ENCODE results near the gene ARHGAP20. TPM values are rescaled to one million over a fixed set of nuclear protein-coding genes. Genes with fewer than 3 reads are reported as not detected.

Gene ARHGAP20
- total and polyA plus RNA-seq, 9 of the 15 experiments (the other 6 are each of a cell fraction or from before 2014, with no cell fraction given) = 0.07 TPM; not detected in 8

DNA sequence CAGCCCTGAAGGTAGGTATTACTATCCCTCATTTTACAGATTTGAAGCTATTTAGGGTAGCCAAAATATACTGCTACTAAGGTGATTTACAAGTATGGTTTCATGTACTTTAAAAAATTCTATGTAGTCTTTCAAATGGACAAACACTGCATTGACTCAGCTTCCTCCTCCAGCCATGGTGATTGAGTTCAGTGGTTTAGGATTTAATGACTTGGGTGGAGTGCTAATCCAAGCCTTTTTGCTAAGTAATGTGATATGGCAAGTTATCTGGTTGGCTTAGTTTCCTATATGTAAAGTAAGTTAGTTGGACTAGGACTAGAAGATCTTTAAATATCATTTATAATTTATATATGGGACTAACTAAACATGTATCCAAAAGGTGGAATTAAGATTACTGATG, 77.9 kb downstream of the ARHGAP20 start:
- in situ Hi-C loops (cut with MboI) = no loop called here
- Histone ChIP-seq H3K36me3 (ENCODE audit: control insufficient read depth, insufficient read depth, low read length) (no peaks in the 10 kb centered on the region), H3K4me3 (no peak overlapping the region), H3K79me2 (ENCODE audit: control insufficient read depth, insufficient read depth, low read length) (no peaks in the 10 kb centered on the region), H3K9me1 (ENCODE audit: control insufficient read depth, insufficient read depth, low read length) (no peaks in the 10 kb centered on the region), H3K27ac (ENCODE audit: extremely low read depth, low read depth, low read length) (no peak overlapping the region), H3K4me1 (replicated peaks in 1 of 2; ENCODE audit: control insufficient read depth in 2 of 2, insufficient read depth in 2 of 2, low read length in 2 of 2) (no peaks in the 10 kb centered on the region), H3K9ac (ENCODE audit: insufficient read depth in 1 of 2, low read depth in 2 of 2, low read length in 2 of 2) (no peak overlapping the region), H3K9me3 (replicated peaks; ENCODE audit: control insufficient read depth, insufficient read depth, low read depth, low read length) (no peaks in the 10 kb centered on the region; the same call in 1 of the 2 replicates), H3K4me2 (ENCODE audit: insufficient read depth, low read length) (no peak overlapping the region), H4K20me1 (replicated peaks; ENCODE audit: control insufficient read depth, insufficient read depth, low read length) (no peaks in the 10 kb centered on the region), H3K27me3 (ENCODE audit: control insufficient read depth in 2 of 2, insufficient read depth in 2 of 2, low read length in 2 of 2) (no peaks in the 10 kb centered on the region), H2AFZ (ENCODE audit: low read depth, low read length) (no peak overlapping the region)
- FAIRE-seq (no peak), ATAC-seq (no peak), DNase-seq (ENCODE audit: extremely low read depth in 1 of 4, low spot score in 3 of 4) (no peak)
- ChIA-PET POLR2A (no interaction called here), CTCF (ENCODE audit: low intra/inter-chr PET ratio) (no interaction called here)
- no TSS peak for BruUV-seq (replicated peaks)
- intact Hi-C loops (cut with micrococcal nuclease) = no loop called here
- TF ChIP-seq SMARCE1 (IDR thresholded peaks at IDR 0.05) = no peak
- no peak for TF ChIP-seq MAFF (IDR thresholded peaks at IDR 0.05; ENCODE audit: low read length)
- no peak for TF ChIP-seq RCOR1 (IDR thresholded peaks at IDR 0.05; ENCODE audit: borderline replicate concordance in 1 of 2, low read depth in 2 of 2, low read length in 2 of 2)
- TF ChIP-seq, protein P1, sequence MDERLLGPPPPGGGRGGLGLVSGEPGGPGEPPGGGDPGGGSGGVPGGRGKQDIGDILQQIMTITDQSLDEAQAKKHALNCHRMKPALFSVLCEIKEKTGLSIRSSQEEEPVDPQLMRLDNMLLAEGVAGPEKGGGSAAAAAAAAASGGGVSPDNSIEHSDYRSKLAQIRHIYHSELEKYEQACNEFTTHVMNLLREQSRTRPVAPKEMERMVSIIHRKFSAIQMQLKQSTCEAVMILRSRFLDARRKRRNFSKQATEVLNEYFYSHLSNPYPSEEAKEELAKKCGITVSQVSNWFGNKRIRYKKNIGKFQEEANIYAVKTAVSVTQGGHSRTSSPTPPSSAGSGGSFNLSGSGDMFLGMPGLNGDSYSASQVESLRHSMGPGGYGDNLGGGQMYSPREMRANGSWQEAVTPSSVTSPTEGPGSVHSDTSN (CRISPR knock-in tag; IDR thresholded peaks at IDR 0.05; ENCODE audit: low read depth) = no peak
- TF ChIP-seq, protein P1 (tag; conservative IDR thresholded peaks at IDR 0.05; ENCODE audit: low read depth) = no peak
- TF ChIP-seq PHB (CRISPR knock-in tag; IDR thresholded peaks at IDR 0.05) = no peak
- TF ChIP-seq ZNF239 (CRISPR knock-in tag; IDR thresholded peaks at IDR 0.05) = no peak
- TF ChIP-seq, protein P2, sequence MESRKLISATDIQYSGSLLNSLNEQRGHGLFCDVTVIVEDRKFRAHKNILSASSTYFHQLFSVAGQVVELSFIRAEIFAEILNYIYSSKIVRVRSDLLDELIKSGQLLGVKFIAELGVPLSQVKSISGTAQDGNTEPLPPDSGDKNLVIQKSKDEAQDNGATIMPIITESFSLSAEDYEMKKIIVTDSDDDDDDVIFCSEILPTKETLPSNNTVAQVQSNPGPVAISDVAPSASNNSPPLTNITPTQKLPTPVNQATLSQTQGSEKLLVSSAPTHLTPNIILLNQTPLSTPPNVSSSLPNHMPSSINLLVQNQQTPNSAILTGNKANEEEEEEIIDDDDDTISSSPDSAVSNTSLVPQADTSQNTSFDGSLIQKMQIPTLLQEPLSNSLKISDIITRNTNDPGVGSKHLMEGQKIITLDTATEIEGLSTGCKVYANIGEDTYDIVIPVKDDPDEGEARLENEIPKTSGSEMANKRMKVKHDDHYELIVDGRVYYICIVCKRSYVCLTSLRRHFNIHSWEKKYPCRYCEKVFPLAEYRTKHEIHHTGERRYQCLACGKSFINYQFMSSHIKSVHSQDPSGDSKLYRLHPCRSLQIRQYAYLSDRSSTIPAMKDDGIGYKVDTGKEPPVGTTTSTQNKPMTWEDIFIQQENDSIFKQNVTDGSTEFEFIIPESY (CRISPR knock-in tag; IDR thresholded peaks at IDR 0.05) = no peak
- no peak for TF ChIP-seq PYGO2 (tag; IDR thresholded peaks at IDR 0.05)
- TF ChIP-seq, protein P3, sequence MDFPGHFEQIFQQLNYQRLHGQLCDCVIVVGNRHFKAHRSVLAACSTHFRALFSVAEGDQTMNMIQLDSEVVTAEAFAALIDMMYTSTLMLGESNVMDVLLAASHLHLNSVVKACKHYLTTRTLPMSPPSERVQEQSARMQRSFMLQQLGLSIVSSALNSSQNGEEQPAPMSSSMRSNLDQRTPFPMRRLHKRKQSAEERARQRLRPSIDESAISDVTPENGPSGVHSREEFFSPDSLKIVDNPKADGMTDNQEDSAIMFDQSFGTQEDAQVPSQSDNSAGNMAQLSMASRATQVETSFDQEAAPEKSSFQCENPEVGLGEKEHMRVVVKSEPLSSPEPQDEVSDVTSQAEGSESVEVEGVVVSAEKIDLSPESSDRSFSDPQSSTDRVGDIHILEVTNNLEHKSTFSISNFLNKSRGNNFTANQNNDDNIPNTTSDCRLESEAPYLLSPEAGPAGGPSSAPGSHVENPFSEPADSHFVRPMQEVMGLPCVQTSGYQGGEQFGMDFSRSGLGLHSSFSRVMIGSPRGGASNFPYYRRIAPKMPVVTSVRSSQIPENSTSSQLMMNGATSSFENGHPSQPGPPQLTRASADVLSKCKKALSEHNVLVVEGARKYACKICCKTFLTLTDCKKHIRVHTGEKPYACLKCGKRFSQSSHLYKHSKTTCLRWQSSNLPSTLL (IDR thresholded peaks at IDR 0.05) = no peak
- TF ChIP-seq, protein P4, sequence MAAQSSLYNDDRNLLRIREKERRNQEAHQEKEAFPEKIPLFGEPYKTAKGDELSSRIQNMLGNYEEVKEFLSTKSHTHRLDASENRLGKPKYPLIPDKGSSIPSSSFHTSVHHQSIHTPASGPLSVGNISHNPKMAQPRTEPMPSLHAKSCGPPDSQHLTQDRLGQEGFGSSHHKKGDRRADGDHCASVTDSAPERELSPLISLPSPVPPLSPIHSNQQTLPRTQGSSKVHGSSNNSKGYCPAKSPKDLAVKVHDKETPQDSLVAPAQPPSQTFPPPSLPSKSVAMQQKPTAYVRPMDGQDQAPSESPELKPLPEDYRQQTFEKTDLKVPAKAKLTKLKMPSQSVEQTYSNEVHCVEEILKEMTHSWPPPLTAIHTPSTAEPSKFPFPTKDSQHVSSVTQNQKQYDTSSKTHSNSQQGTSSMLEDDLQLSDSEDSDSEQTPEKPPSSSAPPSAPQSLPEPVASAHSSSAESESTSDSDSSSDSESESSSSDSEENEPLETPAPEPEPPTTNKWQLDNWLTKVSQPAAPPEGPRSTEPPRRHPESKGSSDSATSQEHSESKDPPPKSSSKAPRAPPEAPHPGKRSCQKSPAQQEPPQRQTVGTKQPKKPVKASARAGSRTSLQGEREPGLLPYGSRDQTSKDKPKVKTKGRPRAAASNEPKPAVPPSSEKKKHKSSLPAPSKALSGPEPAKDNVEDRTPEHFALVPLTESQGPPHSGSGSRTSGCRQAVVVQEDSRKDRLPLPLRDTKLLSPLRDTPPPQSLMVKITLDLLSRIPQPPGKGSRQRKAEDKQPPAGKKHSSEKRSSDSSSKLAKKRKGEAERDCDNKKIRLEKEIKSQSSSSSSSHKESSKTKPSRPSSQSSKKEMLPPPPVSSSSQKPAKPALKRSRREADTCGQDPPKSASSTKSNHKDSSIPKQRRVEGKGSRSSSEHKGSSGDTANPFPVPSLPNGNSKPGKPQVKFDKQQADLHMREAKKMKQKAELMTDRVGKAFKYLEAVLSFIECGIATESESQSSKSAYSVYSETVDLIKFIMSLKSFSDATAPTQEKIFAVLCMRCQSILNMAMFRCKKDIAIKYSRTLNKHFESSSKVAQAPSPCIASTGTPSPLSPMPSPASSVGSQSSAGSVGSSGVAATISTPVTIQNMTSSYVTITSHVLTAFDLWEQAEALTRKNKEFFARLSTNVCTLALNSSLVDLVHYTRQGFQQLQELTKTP (IDR thresholded peaks at IDR 0.05; ENCODE audit: low read depth in 1 of 2, partially characterized antibody in 2 of 2) = no peak
- no peak for TF ChIP-seq ZNF212 (CRISPR knock-in tag; IDR thresholded peaks at IDR 0.05)
- no peak for TF ChIP-seq ZBED1 (IDR thresholded peaks at IDR 0.05)
- no peak for TF ChIP-seq HEY1 (CRISPR knock-in tag; IDR thresholded peaks at IDR 0.05; ENCODE audit: borderline replicate concordance)
